Tibial nerve (tissue), 4 donors: Measurements from ENCODE around the gene FRMD4B. TPM values are rescaled to one million over a fixed set of nuclear protein-coding genes. Genes with fewer than 3 reads are reported as not detected.
A peak's percentile ranks its signal among the peaks of the same experiment; 100 is the strongest.

Experiments
- DNase-seq, 2 donors: peaks; one replicate each; pipeline ENCODE4 v3.0.0-alpha.2; 2019; ENCODE audit warnings: low spot score in 2 of 2
- H3K27ac ChIP-seq, 4 donors: fragments of 200-600 bp; sonication (generic) in 3 of 4; one replicate each; pipeline ENCODE4 v1.5.1; 2017 to 2019; ENCODE audit warnings: mild to moderate bottlenecking in 1 of 4
- H3K27me3 ChIP-seq, 2 donors: fragments of 200-600 bp; sonication (generic) in 1 of 2; one replicate each; pipeline versions ENCODE4 v1.5.1 to v1.6.0; 2017 to 2019
- H3K36me3 ChIP-seq, 3 donors: fragments of 200-600 bp; sonication (generic); one replicate each; pipeline ENCODE4 v1.5.1; 2018 to 2019
- H3K4me1 ChIP-seq, 4 donors: fragments of 200-600 bp; sonication (generic) in 3 of 4; one replicate each; pipeline ENCODE4 v1.5.1; 2017 to 2019
- H3K4me3 ChIP-seq, 4 donors: fragments of 200-600 bp; sonication (generic) in 3 of 4; one replicate each; pipeline ENCODE4 v1.5.1; 2017 to 2019; ENCODE audit warnings: mild to moderate bottlenecking in 1 of 4, moderate library complexity in 1 of 4
- H3K9me3 ChIP-seq, 4 donors: fragments of 200-600 bp; sonication (generic) in 3 of 4; one replicate each; pipeline ENCODE4 v1.5.1; 2017 to 2019
- CTCF ChIP-seq, 5 experiments: fragments of 200-600 bp in 3 of 5; fragments of 450-650 bp in 2 of 5; sonication (generic) in 3 of 5; IDR thresholded peaks; one replicate each; pipeline ENCODE4 v1.5.1; 2016 to 2019; ENCODE audit warnings: antibody characterized with exemption in 5 of 5, mild to moderate bottlenecking in 3 of 5, moderate library complexity in 2 of 5
- EP300 ChIP-seq, 2 donors: sonication (generic); formaldehyde crosslinking; IDR thresholded peaks; one replicate each; pipeline ENCODE4 v1.6.1; 2017; ENCODE audit warnings: antibody characterized with exemption in 2 of 2, mild to moderate bottlenecking in 1 of 2
- POLR2A ChIP-seq, 2 donors: fragments of 450-650 bp; IDR thresholded peaks; one replicate each; pipeline ENCODE4 v1.6.1; 2017; ENCODE audit warnings: antibody characterized with exemption in 2 of 2, mild to moderate bottlenecking in 2 of 2, moderate library complexity in 2 of 2
- WGBS, 2 donors: methylation state at CpG; one replicate each; pipeline ENCODE4 v1.1.5; 2018; 5-methylcytosine and 5-hydroxymethylcytosine counted together
- total RNA-seq, 4 donors: library from RNA; depleted of rRNA; stranded (reverse); fragments of >200 nt; gene quantifications; one replicate each; pipeline ENCODE4 v1.1.0, GENCODE V29; 2016

Gene FRMD4B
- total RNA-seq, 4 donors from 2014 or later: 41.7 to 62.1 (median 56.1) TPM

- TF ChIP-seq CTCF (IDR thresholded peaks at IDR 0.05): no peak
- no peak for TF ChIP-seq POLR2A (IDR thresholded peaks at IDR 0.05)
- TF ChIP-seq EP300 (IDR thresholded peaks at IDR 0.05): no peak
- Histone ChIP-seq H3K4me3 (peak overlapping the region in 1 of 4 donors; percentile 34), H3K27ac (peak overlapping the region in 3 of 4 donors; percentile 53 to 73 (median 63)), H3K9me3 (no peaks in the 10 kb centered on the region), H3K36me3 (peaks cover 0 to 19% (median 0%) of the 10 kb centered on the region in 3 donors), H3K4me1 (peaks cover 0 to 19% (median 0%) of the 10 kb centered on the region in 4 donors), H3K27me3 (no peaks in the 10 kb centered on the region)
- WGBS, 2 donors: 49 to 61% methylated on average over 10 of the region's 10 CpGs
- DNase-seq: no peak
Observed at GRCh38 chr3:69200384-69201068, 185.4 kb downstream of the FRMD4B start.

GRCh38 chr3:69199942-69200341, 185.9 kb downstream of the FRMD4B start:
- peak overlapping the region in 2 of 4 donors; percentile 63 to 73 for H3K27ac ChIP-seq
- peak overlapping the region in 2 of 4 donors; percentile 34 to 39 for H3K4me3 ChIP-seq
- H3K4me1 ChIP-seq: peaks cover 0 to 19% (median 0%) of the 10 kb centered on the region in 4 donors
- H3K27me3 ChIP-seq: no peaks in the 10 kb centered on the region
- DNase-seq: no peak
- H3K36me3 ChIP-seq: peaks cover 0 to 25% (median 0%) of the 10 kb centered on the region in 3 donors
- TF ChIP-seq POLR2A (IDR thresholded peaks at IDR 0.05) (no peak), CTCF (IDR thresholded peaks at IDR 0.05) (no peak), EP300 (IDR thresholded peaks at IDR 0.05) (no peak)
- WGBS, 2 donors: 62 to 67% methylated on average over 6 of the region's 6 CpGs
- no peaks in the 10 kb centered on the region for H3K9me3 ChIP-seq

- DNase-seq: no peak
- no peaks in the 10 kb centered on the region for H3K9me3 ChIP-seq
- H3K27me3 ChIP-seq: no peaks in the 10 kb centered on the region
- no peak overlapping the region for H3K27ac ChIP-seq
- 94% methylated on average over 8 of the region's 8 CpGs for WGBS, 2 donors
- H3K4me1 ChIP-seq: peaks cover 0 to 19% (median 0%) of the 10 kb centered on the region in 4 donors
- peaks cover 0 to 42% (median 0%) of the 10 kb centered on the region in 3 donors for H3K36me3 ChIP-seq
- no peak overlapping the region for H3K4me3 ChIP-seq
- TF ChIP-seq POLR2A (IDR thresholded peaks at IDR 0.05) (no peak), EP300 (IDR thresholded peaks at IDR 0.05) (no peak), CTCF (IDR thresholded peaks at IDR 0.05) (no peak)
Observed at GRCh38 chr3:69197922-69198530, 187.9 kb downstream of the FRMD4B start.

GRCh38 chr3:69197455-69197854, 188.4 kb downstream of the FRMD4B start:
- Histone ChIP-seq H3K4me3 (no peak overlapping the region), H3K4me1 (peaks cover 0 to 19% (median 0%) of the 10 kb centered on the region in 4 donors), H3K9me3 (no peaks in the 10 kb centered on the region), H3K27me3 (no peaks in the 10 kb centered on the region), H3K27ac (no peak overlapping the region), H3K36me3 (peaks cover 0 to 48% (median 0%) of the 10 kb centered on the region in 3 donors)
- 75% methylated on average over 6 of the region's 6 CpGs for WGBS, 2 donors
- DNase-seq: no peak
- no peak for TF ChIP-seq CTCF (IDR thresholded peaks at IDR 0.05)
- TF ChIP-seq POLR2A (IDR thresholded peaks at IDR 0.05): no peak
- TF ChIP-seq EP300 (IDR thresholded peaks at IDR 0.05): no peak

GRCh38 chr3:69196876-69197275, 189.0 kb downstream of the FRMD4B start:
- Histone ChIP-seq H3K36me3 (peaks cover 0 to 54% (median 0%) of the 10 kb centered on the region in 3 donors), H3K9me3 (no peaks in the 10 kb centered on the region), H3K4me3 (no peak overlapping the region), H3K27ac (no peak overlapping the region), H3K4me1 (peaks cover 0 to 19% (median 0%) of the 10 kb centered on the region in 4 donors), H3K27me3 (no peaks in the 10 kb centered on the region)
- DNase-seq: no peak
- TF ChIP-seq POLR2A (IDR thresholded peaks at IDR 0.05) (no peak), CTCF (IDR thresholded peaks at IDR 0.05) (no peak), EP300 (IDR thresholded peaks at IDR 0.05) (no peak)
- WGBS, 2 donors: 90 to 94% methylated on average over 3 of the region's 3 CpGs
